ENCODE measurements around the gene AOPEP.

GRCh38 chr9:95082401-95083084, 356.0 kb downstream of the AOPEP start:
- TF ChIP-seq POLR2A (IDR thresholded peaks at IDR 0.05) (no peak), CTCF (IDR thresholded peaks at IDR 0.05) (no peak)

All from thyroid gland (tissue), 4 donors.